GM18951 (cell line): ENCODE results near the gene ALPP.
"Not testable (repeated sequence)": the region's sequence is repeated elsewhere in the genome, so short reads cannot be mapped to it uniquely, and the experiment has no call there.

Experiments
- POLR2A ChIP-seq: IDR thresholded peaks from 4 replicates; pipeline ENCODE4 v1.6.1; 2011; ENCODE audit warnings: mild to moderate bottlenecking; ENCODE audit not compliant: insufficient read length, insufficient read depth; ENCODE audit errors: extremely low read depth
- in situ Hi-C: fragments of 300-500 bp; cut with MboI; formaldehyde crosslinking; loops from one replicate; pipeline ENCODE4 v1.12.0; 2022; ENCODE audit warnings: low sequenced_read_pairs, mixed read lengths, inconsistent platforms; ENCODE audit not compliant: unreplicated experiment

The ALPP gene

DNA sequence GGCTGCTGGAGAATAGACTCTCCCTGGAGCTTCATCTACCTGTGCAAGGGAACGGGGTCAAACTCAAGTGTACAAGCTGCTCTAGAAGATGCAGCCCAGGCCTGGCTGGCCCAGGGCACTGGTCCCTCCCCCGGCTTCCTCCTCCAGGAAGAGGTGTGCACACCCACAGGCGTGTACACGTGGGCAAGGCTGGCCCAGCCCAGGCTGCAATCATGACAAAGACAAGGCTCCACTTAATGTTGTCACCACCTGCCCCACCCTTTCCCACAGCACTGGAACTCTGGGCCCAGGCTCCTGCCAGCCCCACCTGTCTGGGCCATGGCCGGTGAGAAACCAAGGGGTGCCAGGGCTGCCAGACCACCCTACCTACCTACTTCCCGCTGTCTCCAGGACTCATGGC is 29.6 kb upstream of the ALPP start:
- no peak for TF ChIP-seq POLR2A
- in situ Hi-C loops: no loop called here

DNA sequence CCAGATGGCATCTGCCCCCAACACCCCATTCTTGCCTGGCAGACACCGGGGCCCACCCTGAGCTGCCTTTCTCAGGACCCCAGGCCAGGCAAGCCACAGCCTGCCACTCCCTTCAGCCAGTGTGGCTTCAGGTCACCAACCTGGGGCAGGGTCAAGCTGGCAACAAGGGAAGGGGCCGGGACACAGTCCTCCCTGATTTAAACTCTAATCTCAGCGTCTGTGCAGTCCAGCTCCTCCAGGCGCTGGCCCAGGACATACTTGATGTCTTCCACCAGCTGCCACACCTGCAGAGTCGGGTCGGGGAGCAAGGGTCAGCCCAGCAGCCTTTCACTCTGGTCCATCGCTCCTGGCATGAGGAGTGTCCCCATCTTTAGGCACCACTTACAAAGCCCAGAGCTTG is 29.0 kb upstream of the ALPP start:
- in situ Hi-C loops: no loop called here
- no peak for TF ChIP-seq POLR2A

DNA sequence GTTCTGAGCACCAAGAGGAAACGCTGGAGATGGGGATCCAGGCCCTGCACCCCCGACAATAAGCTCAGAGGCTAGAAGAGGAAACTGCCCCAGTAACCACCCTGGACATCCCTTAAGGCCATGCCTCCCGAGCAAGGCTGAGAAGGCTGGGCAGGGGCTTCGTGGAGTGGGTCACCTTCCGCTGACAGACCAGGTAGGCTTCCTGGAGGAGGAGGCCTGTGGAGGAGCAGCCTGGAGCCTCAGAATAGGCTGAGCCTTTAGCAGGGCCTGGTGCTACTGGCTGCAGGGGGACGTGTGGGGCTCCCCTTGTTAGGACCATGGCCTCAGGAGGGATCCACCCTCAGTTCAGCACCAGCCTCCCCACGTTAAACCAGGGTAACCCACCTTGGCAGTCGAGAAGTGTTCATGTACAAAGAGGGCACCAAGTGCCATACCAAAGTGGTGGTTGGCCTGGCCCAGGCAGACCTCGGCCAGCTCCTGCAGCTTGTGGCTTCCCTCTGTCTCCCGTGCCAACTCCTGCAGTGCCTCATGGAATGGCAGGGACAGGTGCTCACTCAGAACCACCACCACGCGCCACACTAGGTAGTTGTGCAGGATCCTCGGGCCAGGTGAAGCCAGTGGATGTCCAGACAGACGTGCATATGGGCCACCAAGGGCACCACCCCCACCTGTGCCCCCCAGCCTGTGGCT is 28.5 kb upstream of the ALPP start:
- in situ Hi-C loops: no loop called here
- TF ChIP-seq POLR2A: no peak

DNA sequence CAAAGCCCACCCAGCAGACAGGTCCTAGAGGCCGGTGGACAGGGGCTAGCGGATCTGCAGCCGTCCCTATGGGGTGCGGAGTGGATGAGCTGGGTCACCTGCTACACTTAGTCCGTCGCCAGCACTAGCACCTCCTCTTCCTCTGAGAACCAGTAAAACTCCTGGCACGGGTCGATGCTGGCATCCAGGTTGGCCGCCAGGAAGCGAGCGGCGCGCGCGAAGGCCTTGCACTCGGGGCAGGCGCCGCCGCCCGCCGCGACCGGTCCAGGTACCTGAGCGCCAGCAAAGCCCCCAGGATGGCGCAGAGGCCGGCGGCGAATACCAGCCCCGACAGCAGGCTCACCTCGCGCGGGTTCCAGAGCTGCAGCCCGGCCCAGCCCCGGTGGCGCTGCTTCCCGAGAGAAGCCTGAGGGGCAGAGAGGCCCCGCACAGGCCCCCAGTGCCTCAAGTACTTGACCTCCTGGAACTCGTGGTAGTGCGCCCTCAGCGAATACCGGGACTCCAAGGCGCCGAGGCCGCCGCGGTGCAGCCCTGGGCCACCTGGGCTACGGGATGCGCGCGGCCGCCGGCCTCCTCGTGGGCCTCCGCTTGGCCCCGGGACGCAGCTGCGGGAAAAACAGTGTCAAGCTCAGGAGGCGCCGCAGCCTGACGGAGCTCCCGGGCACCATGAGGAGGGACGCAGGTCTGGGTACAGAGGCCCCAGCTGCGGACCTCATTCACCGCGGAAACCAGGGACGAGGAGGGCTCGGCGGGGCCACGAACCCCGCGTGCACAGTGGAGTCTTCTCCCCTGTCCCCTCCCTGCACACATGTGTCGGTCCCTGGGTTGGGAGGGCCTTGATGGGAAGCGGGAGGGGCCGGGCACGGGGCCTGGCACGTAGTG is 27.5 kb upstream of the ALPP start:
- no peak for TF ChIP-seq POLR2A
- in situ Hi-C loops: no loop called here

DNA sequence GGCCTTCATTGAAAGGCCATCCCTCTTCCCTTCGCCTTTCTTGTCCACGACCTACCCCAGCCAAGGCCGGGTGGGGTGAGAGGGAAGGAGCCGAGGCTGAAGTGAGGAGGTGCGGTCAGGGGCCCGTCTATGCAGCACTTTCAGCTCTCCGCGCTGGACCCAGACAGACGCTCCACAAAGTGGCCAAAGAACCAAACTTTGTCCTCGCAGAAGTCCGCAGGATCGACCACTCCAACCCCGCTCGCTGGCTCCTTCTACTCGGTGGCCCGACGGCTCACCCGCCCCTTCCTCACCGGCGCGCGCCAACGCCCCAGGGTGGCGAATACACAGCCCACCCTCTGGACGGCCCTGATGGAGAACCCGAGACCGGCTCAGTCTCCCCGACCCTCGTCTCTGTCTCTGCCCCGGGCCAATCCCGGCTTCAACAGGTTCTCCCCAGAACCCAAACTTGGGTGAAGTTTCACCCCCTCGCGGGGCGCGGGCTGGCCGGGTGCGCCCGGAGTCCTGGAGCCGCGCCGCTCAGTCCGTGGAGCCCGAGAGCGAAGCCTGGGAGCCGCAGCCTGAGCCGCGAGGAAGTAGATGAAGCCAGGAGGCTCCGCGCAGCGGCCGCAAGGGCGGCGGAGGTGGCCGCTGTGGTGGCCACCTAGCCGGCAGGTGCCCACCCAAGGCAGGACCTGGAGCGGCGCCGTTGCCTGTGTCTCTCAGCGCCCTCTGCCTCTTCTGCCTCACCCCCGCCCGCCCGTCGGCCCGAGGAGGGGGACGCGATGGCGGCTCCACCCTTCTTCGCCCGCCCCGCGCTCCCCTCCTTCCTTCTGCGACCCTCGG is 26.7 kb upstream of the ALPP start:
- in situ Hi-C loops: no loop called here
- no peak for TF ChIP-seq POLR2A

DNA sequence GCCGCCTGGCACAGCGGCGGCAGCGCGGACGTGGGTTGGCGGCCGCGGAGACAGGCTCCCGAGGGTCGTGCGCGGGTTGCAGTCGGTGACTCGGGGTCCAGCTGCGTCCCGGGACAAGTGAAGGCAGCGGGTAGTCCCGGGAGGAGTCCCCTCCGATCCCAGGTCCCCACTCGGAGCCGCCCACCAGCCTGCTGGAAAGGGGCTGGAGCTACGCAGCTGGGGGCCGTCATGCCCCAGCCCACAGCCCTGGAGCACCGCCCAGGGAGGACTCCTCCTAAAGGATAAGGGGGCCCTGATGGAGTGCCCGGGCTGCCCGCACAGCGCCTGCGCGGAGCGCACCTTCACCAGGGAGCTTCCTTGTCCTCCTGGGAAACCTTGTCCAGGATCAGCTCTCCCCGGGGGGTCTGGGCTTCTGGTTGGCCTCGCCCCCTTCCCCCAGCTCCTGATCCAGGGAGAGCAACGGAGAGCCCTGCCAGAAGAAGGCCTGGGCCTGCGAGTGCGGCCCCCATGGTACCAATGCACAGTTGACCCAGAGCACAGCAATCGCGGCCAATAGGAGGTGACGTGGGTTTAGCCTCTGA is 25.9 kb upstream of the ALPP start:
- TF ChIP-seq POLR2A: no peak
- in situ Hi-C loops: no loop called here

DNA sequence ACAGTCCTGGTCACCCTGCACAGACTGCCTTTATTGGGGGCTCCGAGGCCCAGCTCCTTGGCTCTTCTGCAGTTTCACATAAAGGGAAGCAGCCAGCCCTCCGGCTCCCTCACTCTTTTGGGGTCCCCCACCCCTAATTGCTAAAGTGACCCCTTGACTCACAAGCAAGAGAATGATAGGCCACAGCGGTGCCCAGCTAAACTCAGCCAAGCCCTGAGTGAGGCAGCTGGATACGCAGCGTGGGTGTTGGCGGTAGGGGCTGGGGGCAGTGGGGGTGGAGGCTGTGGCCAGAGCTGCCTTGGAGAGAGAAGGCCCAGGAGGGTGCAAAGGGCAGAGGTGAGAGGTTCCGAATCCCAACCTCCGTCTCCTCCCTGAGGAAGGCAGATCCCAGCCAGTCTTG is 25.5 kb upstream of the ALPP start:
- TF ChIP-seq POLR2A: no peak
- in situ Hi-C loops: no loop called here

DNA sequence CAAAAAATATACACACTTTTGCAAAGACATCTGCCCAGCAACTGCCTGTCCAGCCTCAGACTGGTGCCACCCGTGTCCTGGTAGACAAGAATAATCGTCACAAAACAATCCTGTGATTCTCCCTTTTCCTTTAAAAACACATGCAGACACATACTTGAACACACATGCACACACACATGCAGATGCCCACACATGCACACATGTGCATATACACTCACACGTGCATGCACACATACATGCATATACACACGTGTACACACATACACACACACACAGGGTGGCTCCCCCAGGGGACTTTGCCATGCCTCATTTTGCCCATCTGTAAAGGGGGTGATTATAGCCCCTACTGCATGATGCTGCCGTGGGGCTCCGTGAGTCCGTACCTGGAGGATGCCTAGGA is 24.9 kb upstream of the ALPP start:
- no peak for TF ChIP-seq POLR2A
- in situ Hi-C loops: no loop called here

DNA sequence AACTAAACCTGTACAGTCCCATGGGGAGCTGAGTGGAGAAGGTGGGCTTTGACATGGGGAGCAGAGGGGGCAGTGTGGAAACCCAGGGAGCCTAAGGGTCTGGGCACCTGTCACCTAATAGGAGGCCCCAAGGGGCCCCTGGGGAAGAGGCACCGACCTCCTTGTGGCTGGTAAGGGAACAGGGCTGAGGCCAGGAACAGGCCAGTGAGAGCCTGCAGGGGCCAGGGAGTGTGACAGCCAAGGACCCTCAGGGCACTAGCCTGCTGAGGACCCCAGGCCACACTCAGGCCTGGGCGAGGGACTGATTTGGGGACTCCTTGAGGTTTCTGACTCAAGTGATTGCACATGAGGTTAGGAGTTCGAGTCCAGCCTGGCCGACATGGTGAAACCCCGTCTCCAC is 24.5 kb upstream of the ALPP start:
- in situ Hi-C loops: no loop called here
- no peak for TF ChIP-seq POLR2A

DNA sequence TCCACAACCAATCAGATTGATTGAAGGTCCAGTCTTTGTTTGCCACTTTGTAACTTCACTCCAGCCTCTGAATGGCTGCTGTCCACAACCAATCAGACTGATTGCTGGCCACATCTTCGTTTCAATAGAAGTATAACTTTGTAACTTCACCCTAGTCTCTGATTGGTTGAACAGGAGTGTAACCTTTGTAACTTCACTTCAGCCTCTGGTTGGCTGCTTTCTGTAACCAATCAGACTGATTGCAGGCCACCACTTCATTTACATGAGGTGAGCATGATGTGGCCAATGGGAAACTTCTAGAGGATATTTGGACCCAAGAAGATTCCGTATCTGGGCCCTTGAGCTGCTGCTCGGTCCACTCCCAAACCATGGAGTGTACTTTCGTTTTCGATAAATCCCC is 16.9 kb upstream of the ALPP start:
- in situ Hi-C loops: no loop called here
- TF ChIP-seq POLR2A: no peak

DNA sequence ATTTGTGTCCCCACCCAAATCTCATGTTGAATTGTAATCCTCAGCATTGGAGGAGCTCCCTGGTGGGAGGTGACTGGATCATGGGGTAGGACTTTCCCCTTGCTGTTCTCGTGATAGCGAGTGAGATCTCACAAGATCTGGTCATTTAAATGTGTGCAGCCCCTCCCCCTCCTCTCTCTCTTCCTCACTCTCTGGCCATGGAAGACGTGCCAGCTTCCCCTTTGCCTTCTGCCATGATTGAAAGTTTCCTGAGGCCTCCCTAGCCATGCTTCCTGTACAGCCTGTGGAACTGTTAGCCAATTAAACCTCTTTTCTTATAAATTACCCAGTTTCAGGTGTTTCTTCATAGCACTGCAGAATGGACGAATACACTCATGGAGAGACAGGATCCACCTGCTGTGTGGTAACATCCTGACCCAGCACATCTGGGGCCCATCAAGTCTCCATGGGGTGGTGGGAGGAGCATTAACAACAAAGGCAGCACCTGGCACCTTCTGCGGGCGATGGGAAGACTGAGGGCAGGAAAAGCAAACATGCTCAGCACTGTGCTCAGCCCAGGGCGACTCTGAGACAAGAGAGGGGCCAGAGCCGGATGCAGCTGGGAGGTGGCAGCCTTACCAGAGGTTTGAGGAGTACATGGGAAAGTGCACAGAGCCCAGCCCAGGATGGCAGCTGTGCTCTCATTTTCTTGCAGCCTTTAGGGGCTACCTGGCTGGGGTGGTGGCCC is 16.2 kb upstream of the ALPP start:
- in situ Hi-C loops: no loop called here
- TF ChIP-seq POLR2A: no peak

DNA sequence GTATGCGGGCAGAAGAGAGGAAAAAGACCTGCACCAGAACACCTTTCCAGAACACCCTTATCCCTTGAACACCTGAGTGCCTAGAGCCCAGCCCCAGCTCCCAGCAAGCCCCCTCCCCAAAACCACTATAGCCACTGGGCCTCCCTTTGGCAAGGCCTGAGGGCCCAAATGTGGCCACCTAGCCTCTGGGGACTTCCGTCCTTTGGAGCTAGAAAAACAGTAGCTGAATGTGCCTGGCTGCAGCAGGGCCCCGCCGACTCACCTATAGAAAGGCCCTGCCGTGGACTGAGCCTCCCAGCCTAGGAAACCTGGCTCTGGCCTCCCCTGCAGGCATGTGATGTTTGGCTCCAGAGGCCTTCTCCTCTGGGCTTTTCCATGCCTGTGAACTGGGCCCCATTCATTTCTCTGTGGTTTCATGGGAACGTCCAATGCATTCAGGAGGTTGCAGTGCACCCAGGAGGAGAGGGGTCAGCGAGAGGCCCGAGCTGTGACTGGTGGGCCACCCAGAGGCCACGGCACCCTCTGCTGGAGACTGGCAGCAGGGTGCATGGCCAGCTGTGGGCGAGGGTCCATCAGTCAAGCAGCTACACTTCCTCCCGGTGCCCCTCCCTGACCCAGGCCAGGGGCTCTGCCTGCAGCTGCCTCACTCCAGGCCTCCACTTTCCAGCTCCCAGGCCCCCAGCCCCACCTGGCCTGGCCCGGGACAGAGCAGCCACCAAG is 15.3 kb upstream of the ALPP start:
- in situ Hi-C loops: not testable (repeated sequence)
